Ectodermal cell (in vitro differentiated cells): ENCODE data around the gene MOBP.

Experiments used
- H3K27ac ChIP-seq: 2 replicates; pipeline ENCODE4 v1.7.0; 2013; ENCODE audit warnings: mild to moderate bottlenecking, low read depth, low read length; ENCODE audit not compliant: insufficient read depth, poor library complexity, severe bottlenecking
- H3K27me3 ChIP-seq: 2 replicates; pipeline ENCODE4 v1.7.0; 2013; ENCODE audit warnings: mild to moderate bottlenecking, low read length; ENCODE audit not compliant: insufficient read depth, control insufficient read depth, poor library complexity, severe bottlenecking
- H3K36me3 ChIP-seq: one replicate; pipeline ENCODE4 v1.7.0; 2013; ENCODE audit warnings: low read length; ENCODE audit not compliant: control insufficient read depth, insufficient read depth
- H3K4me1 ChIP-seq: one replicate; pipeline ENCODE4 v1.7.0; 2013; ENCODE audit warnings: low read length; ENCODE audit not compliant: control insufficient read depth, insufficient read depth
- H3K4me3 ChIP-seq: 2 replicates; pipeline ENCODE4 v1.7.0; 2013; ENCODE audit warnings: low read depth, low read length, control low read depth; ENCODE audit not compliant: insufficient read depth
- H3K9me3 ChIP-seq: 2 replicates; pipeline ENCODE4 v1.7.0; 2013; ENCODE audit warnings: mild to moderate bottlenecking, low read length, moderate library complexity; ENCODE audit not compliant: control insufficient read depth
- WGBS, 2 experiments: methylation state at CpG; one replicate each; pipeline ENCODE4 v1.1.7; 2013; ENCODE audit warnings: missing lambda C conversion rate in 2 of 2; 5-methylcytosine and 5-hydroxymethylcytosine counted together

Gene MOBP

GRCh38 chr3:39469258-39469657 is 1.8 kb downstream of the MOBP start:
- Histone ChIP-seq H3K4me1 (no peaks in the 10 kb centered on the region), H3K4me3 (no peak overlapping the region), H3K36me3 (no peaks in the 10 kb centered on the region), H3K9me3 (no peaks in the 10 kb centered on the region), H3K27ac (no peak overlapping the region), H3K27me3 (no peaks in the 10 kb centered on the region)
- WGBS, 2 experiments = 92 to 96% methylated on average over 1 of the region's 1 CpG

GRCh38 chr3:39469945-39470344 is 2.5 kb downstream of the MOBP start:
- 89 to 90% methylated on average over 6 of the region's 6 CpGs for WGBS, 2 experiments
- Histone ChIP-seq H3K4me3 (no peak overlapping the region), H3K27ac (no peak overlapping the region), H3K27me3 (no peaks in the 10 kb centered on the region), H3K4me1 (no peaks in the 10 kb centered on the region), H3K36me3 (no peaks in the 10 kb centered on the region), H3K9me3 (no peaks in the 10 kb centered on the region)

- Histone ChIP-seq H3K9me3 (no peaks in the 10 kb centered on the region), H3K4me1 (no peaks in the 10 kb centered on the region), H3K36me3 (no peaks in the 10 kb centered on the region), H3K27me3 (no peaks in the 10 kb centered on the region), H3K4me3 (no peak overlapping the region), H3K27ac (no peak overlapping the region)
- WGBS, 2 experiments = 94 to 97% methylated on average over 5 of the region's 5 CpGs
Observed at GRCh38 chr3:39471652-39472051, 4.2 kb downstream of the MOBP start.

GRCh38 chr3:39473452-39474125 is 6.1 kb downstream of the MOBP start:
- Histone ChIP-seq H3K27ac (no peak overlapping the region), H3K36me3 (no peaks in the 10 kb centered on the region), H3K27me3 (no peaks in the 10 kb centered on the region), H3K4me1 (no peaks in the 10 kb centered on the region), H3K4me3 (no peak overlapping the region), H3K9me3 (no peaks in the 10 kb centered on the region)
- 77 to 80% methylated on average over 4 of the region's 4 CpGs for WGBS, 2 experiments

DNA sequence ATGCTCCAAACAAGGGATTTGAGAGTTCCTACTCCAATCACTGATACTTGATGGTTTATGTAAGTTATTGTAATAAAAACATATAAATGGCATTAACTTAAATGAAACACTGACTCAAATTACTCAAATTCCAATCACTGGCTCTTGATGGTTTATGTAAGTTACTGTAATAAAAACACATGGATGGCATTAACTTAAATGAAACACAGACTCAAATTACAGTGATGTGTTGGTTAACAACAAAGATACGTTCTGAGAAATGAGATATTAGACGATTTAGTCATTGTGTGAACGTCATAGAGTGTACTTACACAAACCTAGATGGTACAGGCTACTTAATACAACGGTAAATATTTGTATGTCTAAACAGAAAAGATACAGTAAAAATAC is 6.6 kb downstream of the MOBP start:
- H3K4me1 ChIP-seq = no peaks in the 10 kb centered on the region
- no peaks in the 10 kb centered on the region for H3K9me3 ChIP-seq
- 98 to 100% methylated on average over 4 of the region's 4 CpGs for WGBS, 2 experiments
- no peaks in the 10 kb centered on the region for H3K36me3 ChIP-seq
- no peak overlapping the region for H3K27ac ChIP-seq
- H3K27me3 ChIP-seq = no peaks in the 10 kb centered on the region
- no peak overlapping the region for H3K4me3 ChIP-seq

- H3K27me3 ChIP-seq = no peaks in the 10 kb centered on the region
- H3K9me3 ChIP-seq = no peaks in the 10 kb centered on the region
- no peaks in the 10 kb centered on the region for H3K4me1 ChIP-seq
- H3K27ac ChIP-seq = no peak overlapping the region
- no peak overlapping the region for H3K4me3 ChIP-seq
- no peaks in the 10 kb centered on the region for H3K36me3 ChIP-seq
Observed at GRCh38 chr3:39476783-39477182, 9.3 kb downstream of the MOBP start.

GRCh38 chr3:39478226-39478625 is 10.7 kb downstream of the MOBP start:
- Histone ChIP-seq H3K27me3 (no peaks in the 10 kb centered on the region), H3K27ac (no peak overlapping the region), H3K4me3 (no peak overlapping the region), H3K4me1 (no peaks in the 10 kb centered on the region), H3K9me3 (no peaks in the 10 kb centered on the region), H3K36me3 (no peaks in the 10 kb centered on the region)
- WGBS, 2 experiments = 90 to 95% methylated on average over 1 of the region's 1 CpG

GRCh38 chr3:39479701-39480414 is 12.4 kb downstream of the MOBP start:
- H3K4me3 ChIP-seq = no peak overlapping the region
- H3K4me1 ChIP-seq = no peaks in the 10 kb centered on the region
- no peaks in the 10 kb centered on the region for H3K36me3 ChIP-seq
- 87 to 94% methylated on average over 5 to 7 of the region's 7 CpGs for WGBS, 2 experiments
- H3K9me3 ChIP-seq = no peaks in the 10 kb centered on the region
- no peak overlapping the region for H3K27ac ChIP-seq
- H3K27me3 ChIP-seq = no peaks in the 10 kb centered on the region

- Histone ChIP-seq H3K27ac (no peak overlapping the region), H3K9me3 (no peaks in the 10 kb centered on the region), H3K4me1 (no peaks in the 10 kb centered on the region), H3K27me3 (no peaks in the 10 kb centered on the region), H3K4me3 (no peak overlapping the region), H3K36me3 (no peaks in the 10 kb centered on the region)
- 92 to 95% methylated on average over 7 to 8 of the region's 8 CpGs for WGBS, 2 experiments
Observed at GRCh38 chr3:39485547-39485946, 18.1 kb downstream of the MOBP start.

DNA sequence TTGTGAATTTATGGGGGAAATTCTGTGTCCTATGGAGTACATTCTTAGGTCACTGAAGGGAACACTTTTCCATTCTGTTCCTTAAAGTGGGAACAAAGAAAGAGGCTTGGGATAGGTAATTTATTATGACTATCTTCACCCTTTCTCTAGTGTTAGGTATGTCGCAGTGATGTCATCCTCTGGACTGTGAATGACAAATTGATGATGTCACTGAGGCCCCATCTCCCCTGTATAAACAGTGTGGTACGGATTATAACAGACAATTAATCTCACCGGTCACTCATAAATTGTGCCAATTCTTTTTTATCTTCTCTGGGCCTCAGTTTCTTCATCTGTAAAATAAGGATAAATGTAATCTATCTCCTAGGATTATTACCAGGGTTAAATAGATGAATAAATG is 23.5 kb downstream of the MOBP start:
- Histone ChIP-seq H3K36me3 (no peaks in the 10 kb centered on the region), H3K4me3 (no peak overlapping the region), H3K27me3 (no peaks in the 10 kb centered on the region), H3K9me3 (no peaks in the 10 kb centered on the region), H3K4me1 (no peaks in the 10 kb centered on the region), H3K27ac (no peak overlapping the region)
- 81 to 86% methylated on average over 3 of the region's 3 CpGs for WGBS, 2 experiments
